OCI-LY3 (cell line): ENCODE data around the gene MAN1B1.

ENCODE experiments used
- H2AFZ ChIP-seq: fragments of 200-600, 300-600 bp; shearing (Covaris generic); 2 replicates; pipeline ENCODE4 v1.6.0; 2014; ENCODE audit warnings: antibody characterized with exemption, low read depth, low read length
- H3K27ac ChIP-seq: fragments of 200-600, 300-600 bp; sonication (generic); 2 replicates; pipeline ENCODE4 v1.5.1; 2014; ENCODE audit warnings: mild to moderate bottlenecking, low read length, moderate library complexity, mixed read lengths
- H3K27me3 ChIP-seq: fragments of 200-600, 300-600 bp; sonication (generic); 2 replicates; pipeline ENCODE4 v1.6.1; 2014; ENCODE audit warnings: low read depth, low read length, mixed read lengths
- H3K36me3 ChIP-seq: fragments of 200-600, 300-600 bp; sonication (generic); replicated peaks from 2 replicates; pipeline ENCODE3; 2014; ENCODE audit warnings: low read depth, low read length, mixed read lengths
- H3K4me1 ChIP-seq: fragments of 300-600, 200-600 bp; sonication (generic); 2 replicates; pipeline ENCODE4 v1.6.1; 2014; ENCODE audit warnings: low read length, mixed read lengths
- H3K4me2 ChIP-seq: fragments of 200-600, 300-600 bp; sonication (generic); 2 replicates; pipeline ENCODE4 v1.6.1; 2014; ENCODE audit warnings: low read length, mixed read lengths
- H3K4me3 ChIP-seq: fragments of 300-600, 200-600 bp; sonication (generic); 2 replicates; pipeline ENCODE4 v1.5.1; 2014; ENCODE audit warnings: antibody characterized with exemption, mild to moderate bottlenecking, low read length, moderate library complexity
- H3K79me2 ChIP-seq: fragments of 300-600, 200-600 bp; shearing (Covaris generic); 2 replicates; pipeline ENCODE4 v1.6.1; 2014; ENCODE audit warnings: mild to moderate bottlenecking, low read length, mixed read lengths
- H3K9ac ChIP-seq: fragments of 300-600, 200-600 bp; shearing (Covaris generic); 2 replicates; pipeline ENCODE4 v1.6.0; 2014; ENCODE audit warnings: mild to moderate bottlenecking, low read length, moderate library complexity
- H3K9me3 ChIP-seq: fragments of 200-600, 300-600 bp; shearing (Covaris generic); 2 replicates; pipeline ENCODE4 v1.6.1; 2014; ENCODE audit warnings: low read length, mixed read lengths; ENCODE audit not compliant: insufficient read depth
- H4K20me1 ChIP-seq: fragments of 200-600, 300-600 bp; sonication (generic); 2 replicates; pipeline ENCODE4 v1.6.1; 2016; ENCODE audit warnings: low read length, mixed read lengths; ENCODE audit not compliant: insufficient read depth
- EZH2phosphoT487 ChIP-seq: fragments of 200-600 bp; shearing (Covaris generic); IDR thresholded peaks from 2 replicates; pipeline ENCODE4 v1.6.1; 2018; ENCODE audit warnings: antibody characterized with exemption, mixed run types, low read depth
- TF ChIP-seq, protein P1 (sequence below): fragments of 200-600, 300-600 bp; sonication (generic); IDR thresholded peaks from 2 replicates; pipeline ENCODE4 v1.5.1; 2014; ENCODE audit warnings: antibody characterized with exemption, low read length, low read depth

Gene MAN1B1

DNA sequence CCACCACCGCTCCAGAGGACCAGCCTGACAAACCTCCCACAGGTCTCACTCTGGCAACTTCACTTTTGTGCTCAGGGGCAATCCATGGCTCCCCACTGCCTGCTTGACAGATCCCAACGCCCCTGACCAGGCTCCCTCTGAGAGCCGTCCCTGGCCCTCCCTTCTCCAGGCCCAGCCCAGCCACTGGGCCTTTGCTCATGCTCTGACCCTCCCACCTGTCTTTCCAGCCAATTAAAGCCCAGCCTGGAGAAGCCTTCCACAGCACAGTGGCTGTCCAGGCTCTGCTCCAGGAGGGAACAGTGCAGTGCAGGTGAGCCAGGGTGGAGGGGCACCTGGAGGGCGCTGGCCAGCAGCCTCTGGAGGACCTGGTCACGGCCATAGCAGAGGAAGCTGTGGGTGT is 36.2 kb upstream of the MAN1B1 start:
- no peaks in the 10 kb centered on the region for H3K36me3 ChIP-seq
- H3K9me3 ChIP-seq = no peaks in the 10 kb centered on the region
- no peak for TF ChIP-seq EZH2phosphoT487
- TF ChIP-seq, protein P1, sequence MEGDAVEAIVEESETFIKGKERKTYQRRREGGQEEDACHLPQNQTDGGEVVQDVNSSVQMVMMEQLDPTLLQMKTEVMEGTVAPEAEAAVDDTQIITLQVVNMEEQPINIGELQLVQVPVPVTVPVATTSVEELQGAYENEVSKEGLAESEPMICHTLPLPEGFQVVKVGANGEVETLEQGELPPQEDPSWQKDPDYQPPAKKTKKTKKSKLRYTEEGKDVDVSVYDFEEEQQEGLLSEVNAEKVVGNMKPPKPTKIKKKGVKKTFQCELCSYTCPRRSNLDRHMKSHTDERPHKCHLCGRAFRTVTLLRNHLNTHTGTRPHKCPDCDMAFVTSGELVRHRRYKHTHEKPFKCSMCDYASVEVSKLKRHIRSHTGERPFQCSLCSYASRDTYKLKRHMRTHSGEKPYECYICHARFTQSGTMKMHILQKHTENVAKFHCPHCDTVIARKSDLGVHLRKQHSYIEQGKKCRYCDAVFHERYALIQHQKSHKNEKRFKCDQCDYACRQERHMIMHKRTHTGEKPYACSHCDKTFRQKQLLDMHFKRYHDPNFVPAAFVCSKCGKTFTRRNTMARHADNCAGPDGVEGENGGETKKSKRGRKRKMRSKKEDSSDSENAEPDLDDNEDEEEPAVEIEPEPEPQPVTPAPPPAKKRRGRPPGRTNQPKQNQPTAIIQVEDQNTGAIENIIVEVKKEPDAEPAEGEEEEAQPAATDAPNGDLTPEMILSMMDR = no peak
- H3K27me3 ChIP-seq = peaks cover 11% of the 10 kb centered on the region; the same call in 1 of the 2 replicates
- H3K79me2 ChIP-seq = no peaks in the 10 kb centered on the region
- H4K20me1 ChIP-seq = 0 out of 2 replicates have a peak, but pooled peaks cover 9% of the 10 kb centered on the region
- no peak overlapping the region for H3K9ac ChIP-seq
- H3K4me2 ChIP-seq = no peak overlapping the region
- H3K27ac ChIP-seq = no peak overlapping the region
- no peak overlapping the region for H2AFZ ChIP-seq
- peaks cover 3% of the 10 kb centered on the region; the same call in 1 of the 2 replicates for H3K4me1 ChIP-seq
- H3K4me3 ChIP-seq = no peak overlapping the region

DNA sequence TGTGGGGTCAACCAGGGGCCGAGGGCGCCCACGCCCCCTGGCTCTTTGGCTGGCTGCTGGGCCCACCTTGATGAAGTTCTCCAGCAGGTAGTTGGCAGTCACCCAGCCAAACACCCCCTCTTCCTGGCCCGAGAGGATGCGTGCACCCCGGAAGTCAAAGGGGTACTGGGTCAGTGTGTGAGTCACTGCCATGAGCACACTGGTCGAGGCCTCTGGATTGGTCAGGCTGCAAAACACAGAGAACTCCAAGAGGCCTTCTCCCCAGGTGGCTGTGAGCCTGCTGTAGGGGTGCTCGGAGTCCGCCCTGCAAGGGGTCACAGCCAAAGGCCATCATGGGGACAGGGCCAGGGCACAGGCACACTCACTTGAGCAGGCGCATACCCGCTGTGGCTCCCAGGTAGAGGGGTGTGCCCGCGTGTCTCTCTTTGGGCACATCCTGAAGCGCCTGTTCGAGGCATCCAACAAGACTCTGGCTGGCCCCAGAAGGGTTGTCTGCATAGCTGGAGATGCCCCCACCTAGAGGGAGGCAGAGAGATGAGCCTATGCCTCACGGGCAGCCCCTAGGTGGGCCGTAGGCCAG is 35.5 kb upstream of the MAN1B1 start:
- H3K27me3 ChIP-seq = peaks cover 11% of the 10 kb centered on the region; the same call in 1 of the 2 replicates
- no peak overlapping the region for H3K9ac ChIP-seq
- H4K20me1 ChIP-seq = 0 out of 2 replicates have a peak, but pooled peaks cover 9% of the 10 kb centered on the region
- no peaks in the 10 kb centered on the region for H3K36me3 ChIP-seq
- no peak overlapping the region for H3K4me3 ChIP-seq
- no peaks in the 10 kb centered on the region for H3K9me3 ChIP-seq
- H3K27ac ChIP-seq = no peak overlapping the region
- H3K4me2 ChIP-seq = no peak overlapping the region
- TF ChIP-seq EZH2phosphoT487 = no peak
- TF ChIP-seq, protein P1 = no peak
- H2AFZ ChIP-seq = no peak overlapping the region
- peaks cover 2% of the 10 kb centered on the region; the same call in 1 of the 2 replicates for H3K4me1 ChIP-seq
- no peaks in the 10 kb centered on the region for H3K79me2 ChIP-seq

DNA sequence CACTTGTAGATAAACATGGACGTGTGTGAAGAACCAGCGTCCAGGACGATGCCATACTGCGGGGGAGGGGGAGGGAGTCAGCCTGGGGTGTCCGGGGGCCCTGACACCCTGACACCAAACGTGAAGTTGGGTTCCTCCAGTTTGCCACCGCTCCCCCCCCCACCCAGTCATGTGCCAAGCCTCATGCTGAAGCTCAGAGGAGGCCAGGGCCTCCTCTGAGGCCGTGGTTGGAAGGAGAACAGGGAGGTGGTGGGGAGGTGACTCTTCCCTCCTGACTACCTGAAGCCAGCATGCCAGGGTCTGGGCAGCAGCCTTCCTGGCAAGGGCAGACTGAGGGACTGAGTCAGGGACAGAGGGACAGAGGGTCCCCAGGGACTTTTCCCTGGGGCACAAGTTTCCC is 34.5 kb upstream of the MAN1B1 start:
- no peak overlapping the region for H3K4me2 ChIP-seq
- TF ChIP-seq, protein P1 = no peak
- no peak for TF ChIP-seq EZH2phosphoT487
- no peaks in the 10 kb centered on the region for H3K79me2 ChIP-seq
- H3K4me1 ChIP-seq = no peaks in the 10 kb centered on the region
- no peaks in the 10 kb centered on the region for H3K36me3 ChIP-seq
- H2AFZ ChIP-seq = no peak overlapping the region
- H3K27ac ChIP-seq = no peak overlapping the region
- H3K9me3 ChIP-seq = no peaks in the 10 kb centered on the region
- H4K20me1 ChIP-seq = 0 out of 2 replicates have a peak, but pooled peaks cover 4% of the 10 kb centered on the region
- H3K27me3 ChIP-seq = peaks cover 8% of the 10 kb centered on the region; the same call in 1 of the 2 replicates
- no peak overlapping the region for H3K4me3 ChIP-seq
- no peak overlapping the region for H3K9ac ChIP-seq

DNA sequence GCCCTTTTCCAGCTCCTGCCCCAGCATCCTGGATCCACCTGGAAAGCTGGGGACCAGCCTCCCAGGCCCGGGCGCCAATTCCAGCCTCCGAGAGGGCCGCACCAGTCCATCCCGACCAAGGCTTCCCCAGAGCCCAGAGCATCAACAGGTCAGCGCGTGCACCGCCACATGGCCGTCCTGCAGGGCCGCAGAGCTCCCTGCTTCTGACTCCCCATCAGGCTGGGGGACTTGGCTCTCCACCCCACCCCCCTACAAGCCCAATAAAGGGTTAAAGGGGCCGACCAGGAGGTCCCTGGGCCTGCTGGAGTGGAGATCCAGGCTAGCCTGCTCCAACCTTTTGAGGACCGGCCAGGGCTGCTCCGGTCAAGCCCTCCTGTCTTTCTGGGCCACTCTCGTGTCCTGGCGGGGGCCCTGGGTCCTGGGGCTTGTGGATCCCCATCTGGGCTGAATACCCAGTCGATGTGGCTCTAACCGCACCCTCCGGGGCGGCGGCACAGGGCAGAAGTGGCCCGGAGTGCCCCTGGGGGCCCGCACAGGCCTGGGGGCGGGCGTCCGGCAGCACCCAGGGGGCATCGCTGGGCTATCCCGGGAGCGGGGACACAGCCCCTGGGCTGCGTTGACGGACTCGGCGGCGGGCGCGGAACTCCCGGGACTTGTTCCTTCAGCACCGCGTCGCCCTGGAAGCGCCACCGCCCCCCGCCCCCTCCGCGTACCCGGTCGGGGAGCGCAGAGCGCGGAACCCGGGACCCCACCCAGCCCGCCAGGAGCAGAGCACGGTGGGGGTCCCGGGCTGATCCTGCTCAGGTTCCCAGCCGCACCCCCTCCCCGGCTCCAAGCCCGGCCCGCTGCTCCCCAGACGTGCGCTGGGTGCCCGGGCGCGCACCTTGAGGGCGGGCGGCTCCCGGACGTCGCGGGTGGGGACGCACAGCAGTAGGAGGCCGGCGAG is 33.5 kb upstream of the MAN1B1 start:
- no peaks in the 10 kb centered on the region for H3K79me2 ChIP-seq
- no peak overlapping the region for H3K27ac ChIP-seq
- no peak overlapping the region for H3K4me2 ChIP-seq
- H3K4me3 ChIP-seq = no peak overlapping the region
- H3K9me3 ChIP-seq = no peaks in the 10 kb centered on the region
- H4K20me1 ChIP-seq = no peaks in the 10 kb centered on the region
- H3K36me3 ChIP-seq = no peaks in the 10 kb centered on the region
- TF ChIP-seq, protein P1 = no peak
- TF ChIP-seq EZH2phosphoT487 = no peak
- no peaks in the 10 kb centered on the region for H3K4me1 ChIP-seq
- no peak overlapping the region for H3K9ac ChIP-seq
- no peak overlapping the region for H2AFZ ChIP-seq
- peaks cover 3% of the 10 kb centered on the region; the same call in 1 of the 2 replicates for H3K27me3 ChIP-seq
